NT2/D1 (cell line): ENCODE measurements around the gene IDH2.

ENCODE experiments used
- SUZ12 ChIP-seq: IDR thresholded peaks from 2 replicates; pipeline ENCODE4 v1.6.1; 2011; ENCODE audit not compliant: insufficient read length, insufficient read depth; ENCODE audit errors: extremely low read depth
- YY1 ChIP-seq: IDR thresholded peaks from 2 replicates; pipeline ENCODE4 v1.6.1; 2011; ENCODE audit not compliant: insufficient read length, insufficient read depth
- ZNF274 ChIP-seq: IDR thresholded peaks from 2 replicates; pipeline ENCODE4 v1.6.1; 2011; ENCODE audit warnings: mild to moderate bottlenecking, low read depth, low read length

GRCh38 chr15:90044191-90044590, 58.1 kb downstream of the IDH2 start:
- no peak for TF ChIP-seq ZNF274
- TF ChIP-seq YY1, result no peak
- TF ChIP-seq SUZ12, result no peak
